GM20000 (cell line): ENCODE results near the gene PTPRK.

Source experiments
- DNase-seq: peaks from one replicate; pipeline ENCODE4 v3.0.0; 2012; ENCODE audit warnings: low spot score
- CTCF ChIP-seq: IDR thresholded peaks from 2 replicates; pipeline ENCODE4 v1.5.1; 2012; ENCODE audit warnings: mild to moderate bottlenecking, control low read depth; ENCODE audit errors: extremely low read depth, missing control alignments

Gene PTPRK

GRCh38 chr6:127976111-127976510 is 544.3 kb downstream of the PTPRK start:
- no peak for DNase-seq
- no peak for TF ChIP-seq CTCF

GRCh38 chr6:127972815-127973214 is 547.6 kb downstream of the PTPRK start:
- no peak for DNase-seq
- no peak for TF ChIP-seq CTCF

GRCh38 chr6:127971945-127972391 is 548.4 kb downstream of the PTPRK start:
- TF ChIP-seq CTCF = no peak
- DNase-seq = no peak

- TF ChIP-seq CTCF = no peak
- no peak for DNase-seq
Observed at GRCh38 chr6:127971386-127971785, 549.0 kb downstream of the PTPRK start.

- no peak for TF ChIP-seq CTCF
- DNase-seq = no peak
Observed at GRCh38 chr6:127969701-127970100, 550.7 kb downstream of the PTPRK start.

- no peak for TF ChIP-seq CTCF
- DNase-seq = no peak
Observed at GRCh38 chr6:127968394-127968793, 552.0 kb downstream of the PTPRK start.

GRCh38 chr6:127967708-127968107 is 552.7 kb downstream of the PTPRK start:
- DNase-seq = no peak
- TF ChIP-seq CTCF = no peak
